Occipital lobe (tissue), 2 donors: ENCODE data around the gene DTNB. TPM values are rescaled to one million over a fixed set of nuclear protein-coding genes. Genes with fewer than 3 reads are reported as not detected.
A peak's percentile ranks its signal among the peaks of the same experiment; 100 is the strongest.

Experiments used
- DNase-seq: peaks from one replicate; lab custom pipeline; 2025; lab: John Stamatoyannopoulos, UW
- total RNA-seq: library from RNA; depleted of rRNA; stranded (reverse); fragments of >200 nt; gene quantifications from one replicate; pipeline ENCODE4 v1.2.3, GENCODE V29; 2014

Gene DTNB
- total RNA-seq, 1 donor from 2014 or later: 21.7 TPM

DNA sequence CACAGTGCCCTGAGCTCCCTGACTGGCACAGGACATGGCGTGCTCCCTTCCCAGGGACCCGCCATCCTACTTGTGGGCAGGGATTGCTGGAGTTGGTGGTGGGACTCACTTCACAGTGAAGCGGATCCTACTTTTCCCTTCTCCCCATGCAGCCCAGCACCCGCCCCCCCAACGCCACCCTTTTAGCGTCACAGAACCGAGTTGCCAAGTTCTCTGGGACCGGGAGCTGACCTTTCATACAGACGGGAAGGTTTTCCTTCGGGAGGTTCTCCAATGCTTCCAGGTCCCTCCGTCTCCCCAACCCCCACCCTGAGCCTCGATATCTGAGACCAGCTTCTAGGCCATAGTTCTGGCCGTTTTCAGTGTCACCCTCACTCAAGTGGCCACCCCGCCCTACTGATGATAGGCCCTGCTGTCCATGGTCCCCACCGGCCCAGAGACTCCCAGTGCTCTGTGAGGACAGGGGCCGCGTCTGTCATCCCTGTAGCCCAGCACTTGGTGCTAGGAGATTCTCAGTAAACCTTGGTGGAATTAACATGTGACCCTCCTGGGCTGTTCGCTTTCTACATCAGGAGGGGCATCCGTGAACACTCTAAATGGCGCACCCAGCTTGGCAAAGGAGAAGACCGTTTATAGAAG, 330.1 kb downstream of the DTNB start:
- DNase-seq: no peak

DNA sequence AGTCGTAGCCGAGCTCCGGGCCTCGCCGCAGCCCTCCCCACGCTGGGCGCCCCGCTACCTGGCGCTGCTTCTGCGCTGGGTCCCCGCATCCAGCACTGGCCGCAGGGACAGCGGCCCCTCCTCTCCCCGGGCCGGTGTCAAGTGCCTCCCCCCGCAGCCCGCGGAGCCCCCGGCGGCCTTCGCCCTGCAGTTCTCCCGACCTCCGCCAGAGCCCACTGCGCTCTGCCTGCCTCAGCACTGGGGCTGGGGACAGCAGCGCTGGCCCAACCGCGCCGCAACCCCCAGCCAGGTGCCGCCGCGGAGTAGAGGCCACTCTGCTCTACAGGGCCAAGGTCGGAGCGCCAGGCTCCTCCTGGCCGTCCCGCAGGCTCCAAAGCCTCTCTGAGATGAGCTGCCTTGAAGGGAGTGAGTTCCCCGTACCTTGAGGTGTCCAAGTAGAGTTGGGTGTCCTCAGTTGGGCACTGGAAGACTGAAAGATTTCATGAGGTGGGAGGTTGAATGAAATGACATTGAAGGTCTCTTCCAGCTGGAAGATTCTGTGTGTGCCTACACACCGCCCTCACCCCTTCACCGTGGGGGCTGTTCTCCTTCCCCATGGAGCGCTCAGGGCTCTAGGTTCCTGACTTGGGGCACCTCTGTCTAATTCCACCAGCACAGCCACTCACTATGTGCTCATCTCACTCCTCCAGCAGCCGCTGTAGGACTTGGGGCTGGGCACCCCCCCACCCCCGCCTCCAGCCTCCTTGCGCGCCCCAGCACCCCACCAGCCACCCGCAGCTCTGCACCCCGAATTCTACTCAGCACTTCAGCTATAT, 330.8 kb downstream of the DTNB start:
- DNase-seq: peak; percentile 65

DNA sequence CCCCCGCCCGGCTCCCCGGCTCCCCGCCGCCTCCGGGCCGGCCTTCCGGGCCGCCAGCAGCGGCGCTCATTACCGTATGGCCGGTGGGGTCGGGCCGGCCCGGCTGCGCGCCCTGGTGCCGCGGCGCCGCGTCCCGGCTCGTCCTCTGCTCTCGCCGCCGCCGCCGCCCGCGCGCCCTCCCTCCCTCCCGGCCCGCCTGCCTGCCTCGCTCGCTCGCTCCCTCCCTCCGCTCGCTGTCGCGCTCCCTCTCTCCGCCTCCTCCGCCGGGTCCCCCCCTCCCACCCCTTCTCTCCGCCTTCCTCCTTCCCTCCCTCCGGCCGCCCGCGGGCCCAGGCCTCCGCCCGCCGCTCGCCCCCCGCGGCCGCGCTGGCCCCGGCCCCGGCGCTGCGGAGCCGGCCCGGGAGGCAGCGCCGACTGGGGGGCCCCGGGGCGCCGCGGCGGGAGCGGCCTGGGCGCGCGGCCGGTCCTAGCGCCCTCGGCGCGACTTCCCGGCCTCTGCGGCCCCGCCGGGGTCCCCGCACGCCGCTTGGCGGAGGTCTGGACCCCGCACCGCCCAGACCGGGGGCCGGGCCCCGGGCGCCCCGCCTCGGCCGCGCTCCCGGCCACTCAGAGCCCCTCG, 331.5 kb downstream of the DTNB start, which contains the start of gene DNMT3A:
TSS of gene DNMT3A (minus strand) at position 173 of the 619 bp plus-strand sequence. CDS start 27,941 bp downstream, outside the sequence.
- peak; percentile 76 for DNase-seq

DNA sequence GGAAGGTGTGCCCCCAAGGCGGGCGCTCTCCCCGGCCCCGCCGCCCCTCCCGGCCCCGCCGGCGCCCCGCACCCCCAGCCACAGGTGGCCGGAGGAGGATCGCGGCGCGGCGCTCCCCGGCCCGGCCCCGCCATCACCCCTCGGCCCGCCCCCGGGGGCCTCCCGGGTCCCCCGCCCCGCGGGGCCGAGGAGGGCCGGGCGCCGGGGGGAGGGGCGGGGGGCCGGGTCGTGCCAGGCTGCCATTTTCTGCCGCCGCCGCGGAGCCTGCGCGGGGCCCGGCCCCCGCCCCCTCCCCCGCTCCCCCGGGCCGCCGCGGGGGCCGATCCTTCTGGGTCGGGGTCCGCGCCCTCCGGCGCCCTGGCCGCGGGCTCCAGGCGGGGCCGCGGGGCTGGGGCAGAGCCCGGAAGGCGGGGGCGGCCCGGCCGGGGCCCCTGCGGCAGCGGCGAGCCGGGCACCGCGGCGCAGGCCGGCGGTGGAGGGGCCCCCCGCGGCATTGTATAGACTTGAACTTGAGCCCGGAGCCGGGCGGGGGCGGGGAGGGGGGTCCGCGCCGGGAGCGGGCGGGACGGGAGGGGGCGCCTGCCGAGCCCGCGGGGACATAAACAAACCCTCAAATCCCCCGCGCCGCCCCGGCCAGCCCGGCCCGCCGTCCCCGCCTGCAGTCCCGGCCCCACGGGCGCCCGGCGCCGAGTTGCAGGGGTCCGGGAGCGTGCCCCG, 332.2 kb downstream of the DTNB start:
- DNase-seq: no peak

DNA sequence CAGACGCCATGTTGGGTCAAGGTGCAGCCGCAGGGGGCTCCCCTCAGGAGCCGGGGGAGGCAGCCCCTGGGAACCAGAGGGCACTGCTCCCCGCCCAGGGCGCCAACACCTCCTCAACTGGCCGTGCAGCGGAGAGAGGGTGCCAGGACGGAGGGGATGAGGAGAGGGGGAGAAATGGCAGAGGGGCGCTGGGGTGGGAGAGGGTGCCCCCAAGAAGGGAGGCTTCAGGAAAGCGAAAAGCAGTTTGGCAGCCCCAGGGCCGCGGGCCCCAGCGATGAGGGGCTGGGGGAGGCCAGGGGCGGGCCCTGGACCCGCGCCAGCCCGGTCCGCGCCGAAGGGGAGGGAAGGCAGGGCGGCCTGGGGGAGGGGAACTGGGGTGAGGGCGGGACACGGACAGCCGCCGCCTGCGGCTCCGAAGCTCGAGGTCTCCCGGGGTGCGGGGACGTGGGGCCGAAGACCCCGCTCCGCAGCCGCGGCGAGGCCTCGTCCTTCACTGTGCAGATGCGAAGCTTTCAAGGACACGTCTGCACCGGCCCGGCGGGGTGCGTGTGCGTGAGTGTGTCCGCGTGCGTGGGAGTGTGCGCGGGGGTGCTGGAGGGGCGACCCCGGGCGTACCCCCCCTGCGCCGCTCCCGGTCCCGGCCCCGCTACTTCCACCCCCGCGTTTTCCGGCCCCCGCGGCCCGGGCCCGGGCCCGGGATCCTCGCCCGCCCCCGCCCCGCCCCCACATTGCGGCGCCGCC, 333.0 kb downstream of the DTNB start:
- no peak for DNase-seq

DNA sequence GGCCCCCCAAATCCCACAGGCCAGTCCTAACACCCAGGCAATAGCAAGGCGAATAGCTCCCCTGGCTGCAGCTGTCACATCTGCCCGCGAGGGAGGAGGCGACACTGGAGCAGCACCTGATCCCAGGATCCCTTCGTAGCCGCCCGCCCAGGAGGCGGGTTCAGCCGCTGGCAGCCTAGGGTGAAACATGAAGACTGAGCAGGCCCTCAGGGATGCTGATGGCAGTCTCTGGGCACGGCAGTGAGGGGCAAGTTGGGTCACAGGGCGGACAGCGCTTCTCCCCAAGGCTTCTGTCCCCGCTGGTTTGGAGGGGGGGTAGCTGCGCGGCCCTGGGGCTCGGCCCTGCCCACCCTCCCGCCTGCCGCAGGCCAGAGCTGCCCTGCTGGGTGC, 333.6 kb downstream of the DTNB start:
- no peak for DNase-seq

DNA sequence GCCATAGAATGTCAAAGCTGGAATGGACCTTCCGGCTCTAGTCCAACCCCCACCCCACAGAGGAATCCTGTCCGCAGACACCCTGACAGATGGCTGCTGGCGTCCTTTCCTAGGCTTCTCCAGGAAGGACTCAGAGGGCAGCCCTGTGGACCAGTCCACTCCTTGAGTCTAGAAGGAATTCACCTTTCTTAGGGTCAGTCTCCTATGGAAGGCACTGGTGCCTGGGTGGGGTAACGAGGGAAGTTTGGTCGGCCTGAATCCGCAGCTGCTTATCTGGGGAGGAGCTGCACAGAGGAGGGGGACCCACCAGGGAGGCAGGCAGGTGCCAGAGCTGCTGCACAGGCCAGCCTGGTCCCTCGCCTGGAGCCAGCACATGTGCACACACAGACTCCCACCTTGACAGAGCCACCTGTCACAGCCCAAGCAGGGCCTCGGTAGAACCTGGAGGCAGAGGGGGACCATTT, 334.1 kb downstream of the DTNB start:
- DNase-seq: no peak

DNA sequence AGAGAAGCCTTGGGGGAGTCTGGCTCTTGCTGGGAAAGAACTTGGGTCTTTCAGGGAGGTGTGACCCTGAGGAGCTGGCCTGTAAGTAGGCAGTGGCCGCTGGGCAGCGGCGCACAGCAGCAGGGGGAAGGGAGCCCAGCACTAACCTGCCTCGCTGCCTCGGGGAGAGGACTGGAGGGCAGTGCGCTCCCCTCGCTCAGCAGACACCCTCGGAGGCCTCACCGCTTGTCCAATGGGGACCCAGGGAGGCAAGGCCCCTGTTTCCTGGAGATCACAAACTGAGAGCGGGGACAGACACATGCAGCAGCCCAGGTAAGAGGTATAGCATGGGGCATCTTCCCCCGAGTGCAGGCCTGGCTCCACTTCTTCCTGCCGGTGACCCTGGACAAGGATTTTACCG, 335.0 kb downstream of the DTNB start:
- no peak for DNase-seq

DNA sequence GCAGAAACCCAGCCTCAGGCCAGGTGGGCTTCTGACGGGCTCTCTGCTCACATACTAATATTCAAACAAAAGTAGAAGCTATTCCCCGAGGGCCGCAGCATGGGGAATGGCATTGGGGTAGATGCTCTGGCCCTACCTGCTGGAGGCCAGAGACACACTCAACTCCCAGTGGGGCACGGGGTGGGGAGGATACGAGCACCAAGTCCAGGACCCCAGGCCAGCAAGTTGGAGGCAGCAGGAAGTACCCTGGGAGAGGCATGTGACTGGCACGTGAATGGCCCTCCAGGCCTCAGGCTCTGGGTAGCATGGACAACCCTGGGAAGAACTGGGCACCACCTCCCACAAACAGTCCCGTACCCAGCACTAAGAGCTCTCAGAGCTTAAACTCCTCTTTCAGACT, 335.5 kb downstream of the DTNB start:
- DNase-seq: no peak

DNA sequence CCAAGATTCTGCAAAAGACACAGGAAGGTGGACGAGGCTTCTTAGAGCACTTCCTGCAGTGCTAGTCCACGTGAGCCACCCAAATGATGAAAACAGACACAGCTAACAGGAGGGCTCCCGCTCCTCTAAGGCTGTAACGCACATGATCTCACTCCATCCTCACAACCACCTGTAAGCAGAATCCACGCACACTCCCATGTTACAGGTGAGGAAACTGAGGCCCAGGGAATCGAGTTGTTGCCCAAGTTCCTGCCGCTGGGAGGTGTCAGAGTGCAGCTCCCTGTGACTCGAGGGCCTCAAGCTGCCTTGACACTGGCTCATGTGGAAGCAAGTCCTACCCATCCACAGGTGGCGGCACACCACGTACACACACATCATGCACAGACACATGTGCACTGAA, 336.1 kb downstream of the DTNB start:
- DNase-seq: no peak

DNA sequence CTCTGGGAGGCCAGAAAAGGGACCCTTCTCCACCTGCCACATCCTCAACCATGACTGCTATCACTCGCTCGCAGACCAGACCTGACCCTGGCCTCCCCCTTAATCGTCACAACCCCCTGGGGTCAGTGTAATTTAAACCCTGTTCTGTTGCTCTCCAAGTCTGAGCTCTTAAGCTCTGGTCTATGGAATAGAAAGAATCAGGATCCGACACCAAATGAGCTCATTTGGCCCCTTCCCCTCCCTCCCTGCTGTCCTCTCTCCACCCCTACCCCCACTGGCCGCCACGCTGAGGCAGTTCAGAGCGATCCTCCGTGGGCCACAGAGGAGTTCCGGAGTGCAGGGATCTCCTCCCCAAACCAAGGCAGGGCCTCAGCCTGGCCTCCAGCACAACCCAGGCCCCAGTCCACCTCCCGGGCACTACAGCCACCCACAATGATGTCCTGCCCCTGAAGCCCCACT, 337.0 kb downstream of the DTNB start:
- no peak for DNase-seq

DNA sequence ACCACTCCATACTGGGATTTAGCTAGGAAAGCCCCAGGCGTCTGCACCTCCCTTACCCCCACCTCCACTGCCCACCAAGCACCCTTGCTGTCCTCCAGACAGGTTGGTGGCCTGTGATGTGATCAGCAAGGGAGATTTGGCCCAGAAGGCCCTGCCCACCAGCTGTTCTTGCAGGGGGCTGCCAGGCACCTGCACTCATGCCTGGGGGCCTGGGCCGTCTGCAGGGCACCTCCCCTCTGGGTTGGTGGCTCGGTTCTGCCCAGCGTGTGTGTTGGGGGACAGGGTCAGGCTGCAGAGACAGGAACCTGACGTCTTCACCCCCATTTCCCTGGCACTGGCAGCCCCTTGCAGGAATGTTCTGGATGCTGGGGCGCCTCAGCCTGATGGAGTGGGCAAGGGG, 337.4 kb downstream of the DTNB start:
- no peak for DNase-seq

DNA sequence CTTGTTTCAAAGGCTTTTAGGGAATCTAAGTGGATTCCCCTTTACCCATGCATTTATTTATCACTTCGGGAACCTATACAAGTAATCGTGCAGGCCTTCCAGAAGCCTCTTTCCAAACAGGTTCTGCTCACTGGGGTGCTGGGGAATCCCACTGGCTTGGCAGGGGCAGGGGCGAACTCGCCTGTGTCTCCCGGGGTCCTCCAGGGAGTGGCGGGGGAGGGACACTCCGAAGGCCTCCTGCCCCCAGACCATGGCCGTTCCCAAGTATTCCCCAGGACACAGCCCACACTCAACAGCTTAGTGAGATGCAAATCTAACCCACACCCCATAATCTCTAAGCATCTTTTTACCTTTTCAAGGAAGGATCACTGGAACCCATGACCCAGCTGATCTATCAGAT, 338.2 kb downstream of the DTNB start:
- no peak for DNase-seq

DNA sequence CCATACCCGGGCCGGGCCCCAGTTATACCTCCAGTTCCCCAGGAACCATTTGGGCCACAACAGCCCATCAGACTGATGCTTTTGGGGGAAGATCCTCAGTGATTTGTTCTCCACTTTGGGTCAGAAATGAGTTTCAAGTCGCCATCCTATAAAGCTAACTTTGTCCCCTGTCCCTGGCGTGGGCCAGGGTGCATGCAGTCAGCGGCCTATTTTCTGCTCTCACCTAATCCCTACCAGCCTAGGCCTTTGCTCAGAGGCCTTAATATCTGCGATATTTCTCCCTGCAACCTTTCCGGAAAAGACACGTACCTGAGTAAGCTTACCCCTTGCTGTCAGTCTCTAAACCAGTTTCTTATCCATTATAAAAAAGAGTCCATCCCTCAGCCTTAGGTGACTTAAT, 338.9 kb downstream of the DTNB start:
- no peak for DNase-seq

DNA sequence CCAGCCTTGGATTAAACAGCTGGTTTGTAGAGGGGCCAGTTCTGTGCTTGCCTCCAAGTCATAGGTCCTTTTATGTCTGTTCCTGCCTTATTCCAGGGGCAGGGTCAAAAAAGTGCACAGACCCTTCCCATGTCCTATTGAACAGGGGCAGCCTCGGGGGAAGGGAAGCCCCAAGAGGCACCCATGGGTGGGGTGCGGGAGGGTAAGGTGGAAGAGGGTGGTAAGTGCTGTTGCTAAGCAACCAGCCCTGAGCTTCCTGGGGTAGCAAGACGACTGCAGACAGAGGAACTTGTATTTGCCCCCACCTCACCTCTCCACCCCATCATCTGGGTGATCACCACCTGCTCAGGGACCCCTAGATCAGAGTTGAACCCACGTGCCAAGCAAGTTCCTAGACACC, 339.4 kb downstream of the DTNB start:
- DNase-seq: no peak

DNA sequence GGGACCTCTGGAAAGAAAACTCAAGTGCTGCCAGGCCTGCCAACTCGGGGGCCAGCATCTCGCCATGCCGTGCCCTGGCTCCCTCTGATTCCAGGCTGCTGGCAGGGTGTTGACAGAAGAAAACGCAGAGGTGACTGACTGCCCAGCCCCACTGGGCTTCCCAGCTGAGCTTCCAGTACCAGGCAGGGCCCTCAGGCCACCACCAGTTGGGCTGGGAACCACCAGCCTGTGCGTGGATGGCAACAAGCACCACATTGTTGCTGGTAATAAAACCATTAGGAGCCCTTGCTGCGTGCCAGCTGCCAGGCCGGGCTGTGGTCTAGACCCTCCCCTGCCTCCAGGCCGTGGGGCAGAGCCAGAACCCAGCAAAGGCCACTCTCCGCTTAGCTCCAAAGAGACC, 340.8 kb downstream of the DTNB start:
- DNase-seq: no peak

DNA sequence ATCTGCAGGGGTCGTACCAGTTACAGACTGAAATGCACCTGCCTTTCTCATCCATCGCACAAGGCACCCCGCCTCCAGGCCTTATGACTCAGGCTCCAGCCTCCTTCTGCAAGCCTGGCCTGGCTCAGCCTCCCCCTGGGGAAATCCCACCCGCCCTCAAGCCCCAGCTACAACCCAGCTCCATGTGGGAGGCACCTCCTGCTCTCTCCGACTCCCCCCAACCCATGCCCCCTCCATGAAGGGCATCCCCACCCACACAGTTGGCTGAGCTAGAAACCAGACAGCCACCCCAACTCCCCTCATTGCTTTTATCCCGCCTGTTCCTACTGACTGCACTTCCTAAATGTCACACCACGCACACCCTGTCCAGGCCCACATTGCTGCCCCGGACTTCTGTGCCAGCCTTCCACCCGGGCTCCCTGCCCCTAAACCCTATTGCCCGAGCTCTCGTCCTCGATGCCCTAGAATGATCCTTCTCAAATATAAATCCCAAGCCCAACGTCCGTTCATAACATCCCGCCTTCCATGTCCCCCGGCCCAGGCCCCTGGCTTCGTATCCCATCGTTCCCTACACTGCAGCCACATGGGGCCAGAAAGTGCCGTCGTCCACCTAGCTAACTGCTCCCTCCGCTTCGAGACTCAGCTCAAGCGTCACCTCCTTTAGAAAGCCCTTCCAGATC, 341.6 kb downstream of the DTNB start:
- no peak for DNase-seq

DNA sequence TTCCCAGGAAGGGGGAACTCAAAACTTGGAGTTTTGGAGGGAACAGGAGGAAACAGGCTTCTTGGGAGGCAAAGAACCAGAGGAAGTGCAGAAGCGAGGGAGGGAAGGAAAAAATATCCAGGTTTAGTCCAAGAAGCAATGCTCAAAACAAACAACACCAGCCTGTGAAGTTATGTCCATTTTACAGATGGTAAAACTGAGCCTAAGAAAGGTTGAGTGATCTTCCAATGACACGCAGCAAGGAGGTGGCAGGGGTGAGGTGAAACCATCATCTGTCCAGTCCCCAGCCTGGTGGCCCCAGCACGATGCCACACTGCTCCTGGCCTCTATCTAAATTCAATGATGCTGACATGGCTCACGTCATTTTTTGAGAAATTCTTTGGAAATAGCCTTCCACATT, 342.4 kb downstream of the DTNB start:
- DNase-seq: no peak

DNA sequence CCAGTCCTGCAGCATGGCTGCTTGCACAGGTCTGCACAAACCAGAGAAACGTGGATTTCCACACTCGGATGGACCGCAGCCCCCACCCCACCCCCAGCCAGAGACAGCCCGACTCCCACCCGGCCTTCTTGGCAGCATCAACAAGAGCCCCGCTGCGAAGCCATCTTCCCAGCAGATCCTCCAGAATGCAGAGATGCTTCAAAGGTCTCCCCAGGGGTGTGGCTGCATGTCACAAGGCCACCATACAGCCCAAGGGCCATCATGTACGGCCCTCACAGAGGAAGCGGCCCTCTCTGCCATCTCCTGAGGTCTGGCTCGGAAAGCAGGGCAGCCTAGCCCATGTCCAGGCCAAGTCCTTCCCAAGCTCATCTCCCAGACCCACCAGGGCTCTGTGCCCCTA, 343.1 kb downstream of the DTNB start:
- DNase-seq: no peak
